IMR-90 (cell line): ENCODE measurements around the gene DPF3. TPM values are rescaled to one million over a fixed set of nuclear protein-coding genes. Genes with fewer than 3 reads are reported as not detected.

ENCODE experiments used
- ATAC-seq: fragments of 200-7000 bp; cut with Tn5 transposase; 2 replicates; pipeline ENCODE4 v1.9.1; 2020; ENCODE audit warnings: low read depth, mild to moderate bottlenecking, moderate library complexity
- BruUV-seq: library from RNA; stranded (reverse); fragments of 400-500 nt; replicated peaks from 2 replicates; lab custom pipeline; 2021; lab: Mats Ljungman, UMichigan
- CTCF ChIA-PET: fragments of 300-600 bp; formaldehyde crosslinking; extraction: SDS; loops from one replicate; lab custom pipeline; 2021; ENCODE audit warnings: antibody characterized with exemption; lab: Yijun Ruan, JAX
- POLR2A ChIA-PET: fragments of 300-600 bp; sonication (Branson Sonifier 250); formaldehyde crosslinking; loops from one replicate; lab custom pipeline; 2022; ENCODE audit warnings: antibody characterized with exemption; ENCODE audit not compliant: unreplicated experiment; lab: Charles Lee
- DNase-seq: peaks from one replicate; pipeline ENCODE4 v3.0.0; 2013
- H2AFZ ChIP-seq: replicated peaks from 2 replicates; pipeline ENCODE3; 2013; ENCODE audit warnings: low read length, mild to moderate bottlenecking; ENCODE audit not compliant: poor library complexity
- H2AK5ac ChIP-seq: 2 replicates; pipeline ENCODE4 v1.6.1; 2013; ENCODE audit warnings: low read depth, low read length, inconsistent platforms
- H2AK9ac ChIP-seq: replicated peaks from 2 replicates; pipeline ENCODE3; 2013; ENCODE audit warnings: mild to moderate bottlenecking, low read depth, low read length, moderate library complexity; ENCODE audit not compliant: poor library complexity
- H2BK120ac ChIP-seq: 2 replicates; pipeline ENCODE4 v1.6.1; 2013; ENCODE audit warnings: low read depth, low read length, inconsistent platforms
- H2BK15ac ChIP-seq: 3 replicates; pipeline ENCODE4 v1.6.1; 2013; ENCODE audit warnings: low read depth, low read length, inconsistent platforms
- H2BK20ac ChIP-seq: 2 replicates; pipeline ENCODE4 v1.6.1; 2013; ENCODE audit warnings: low read depth, mild to moderate bottlenecking, inconsistent platforms, low read length, moderate library complexity
- H2BK5ac ChIP-seq: 2 replicates; pipeline ENCODE4 v1.6.1; 2013; ENCODE audit warnings: mild to moderate bottlenecking, low read depth, low read length, inconsistent platforms; ENCODE audit not compliant: poor library complexity, severe bottlenecking
- H3K14ac ChIP-seq: replicated peaks from 2 replicates; pipeline ENCODE4 v1.6.1; 2013; ENCODE audit warnings: low read depth, low read length, inconsistent platforms
- H3K18ac ChIP-seq: 2 replicates; pipeline ENCODE4 v1.6.1; 2013; ENCODE audit warnings: low read depth, low read length, control low read depth
- H3K23ac ChIP-seq: 2 replicates; pipeline ENCODE4 v1.6.1; 2013; ENCODE audit warnings: low read depth, low read length, inconsistent platforms
- H3K27ac ChIP-seq: 2 replicates; pipeline ENCODE4 v1.5.1; 2013; ENCODE audit warnings: mild to moderate bottlenecking, control low read depth, low read length; ENCODE audit not compliant: insufficient read depth
- H3K27me3 ChIP-seq: 2 replicates; pipeline ENCODE4 v1.6.1; 2013; ENCODE audit warnings: low read length; ENCODE audit not compliant: control insufficient read depth, insufficient read depth
- H3K36me3 ChIP-seq: 2 replicates; pipeline ENCODE4 v1.6.1; 2013; ENCODE audit warnings: low read length, mixed read lengths; ENCODE audit not compliant: control insufficient read depth, insufficient read depth
- H3K4ac ChIP-seq: 2 replicates; pipeline ENCODE4 v1.6.1; 2013; ENCODE audit warnings: low read depth, low read length, inconsistent platforms
- H3K4me1 ChIP-seq: 2 replicates; pipeline ENCODE4 v1.6.1; 2013; ENCODE audit warnings: low read length, mixed read lengths; ENCODE audit not compliant: control insufficient read depth, insufficient read depth
- H3K4me2 ChIP-seq: 2 replicates; pipeline ENCODE4 v1.6.1; 2013; ENCODE audit warnings: low read depth, mild to moderate bottlenecking, control low read depth, low read length, moderate library complexity
- H3K4me3 ChIP-seq: 2 replicates; pipeline ENCODE4 v1.5.1; 2013; ENCODE audit warnings: low read depth, mild to moderate bottlenecking, control low read depth, low read length, moderate library complexity; ENCODE audit not compliant: insufficient read depth
- H3K56ac ChIP-seq: 2 replicates; pipeline ENCODE4 v1.6.1; 2013; ENCODE audit warnings: low read length, inconsistent platforms; ENCODE audit not compliant: insufficient read depth; ENCODE audit errors: extremely low read depth
- H3K79me1 ChIP-seq, 2 experiments: 2 replicates each; pipeline ENCODE4 v1.6.1; 2013; ENCODE audit warnings: low read length in 2 of 2, inconsistent platforms in 1 of 2, low read depth in 1 of 2
- H3K9ac ChIP-seq: 2 replicates; pipeline ENCODE4 v1.6.1; 2013; ENCODE audit warnings: low read depth, low read length, control low read depth
- H3K9me1 ChIP-seq: 2 replicates; pipeline ENCODE4 v1.6.1; 2013; ENCODE audit warnings: low read length, inconsistent platforms; ENCODE audit not compliant: insufficient read depth
- H3K9me3 ChIP-seq: 2 replicates; pipeline ENCODE4 v1.6.1; 2013; ENCODE audit warnings: low read length; ENCODE audit not compliant: control insufficient read depth, insufficient read depth
- H4K20me1 ChIP-seq: 2 replicates; pipeline ENCODE4 v1.6.1; 2013; ENCODE audit warnings: low read length, inconsistent platforms; ENCODE audit not compliant: insufficient read depth
- H4K5ac ChIP-seq: 2 replicates; pipeline ENCODE4 v1.6.1; 2013; ENCODE audit warnings: mild to moderate bottlenecking, low read depth, low read length, control low read depth
- H4K8ac ChIP-seq, 2 experiments: 2 replicates each; pipeline ENCODE4 v1.6.1; 2013; ENCODE audit warnings: low read depth in 2 of 2, low read length in 2 of 2, control low read depth in 1 of 2, inconsistent platforms in 1 of 2
- H4K91ac ChIP-seq: 2 replicates; pipeline ENCODE4 v1.6.1; 2013; ENCODE audit warnings: low read depth, low read length, inconsistent platforms; ENCODE audit not compliant: insufficient read depth
- MAFK ChIP-seq: IDR thresholded peaks from 2 replicates; pipeline ENCODE4 v1.6.1; 2012; ENCODE audit warnings: low read depth, low read length, improper control_type of control experiment
- WGBS, 2 experiments: methylation state at CpG; one replicate each; pipeline versions ENCODE4 v1.1.5 to v1.1.7; 2013; ENCODE audit warnings: missing lambda C conversion rate in 2 of 2; ENCODE audit not compliant: insufficient read length in 1 of 2; ENCODE audit errors: extremely low coverage in 2 of 2; 5-methylcytosine and 5-hydroxymethylcytosine counted together
- dilution Hi-C: fragments of 300-500 bp; cut with HindIII; formaldehyde crosslinking; loops from one replicate; pipeline ENCODE4 v1.14.3; 2018; ENCODE audit warnings: low sequenced_read_pairs; ENCODE audit not compliant: unreplicated experiment
- in situ Hi-C: fragments of 300-500 bp; cut with MboI; formaldehyde crosslinking; loops from 3 replicates; pipeline ENCODE4 v1.14.3; 2019; ENCODE audit warnings: low sequenced_read_pairs, inconsistent platforms, mixed read lengths
- intact Hi-C: fragments of 100-400 bp; cut with micrococcal nuclease; formaldehyde crosslinking; loops from 2 replicates; pipeline ENCODE4 v1.10.0; 2022
- polyA plus RNA-seq, 3 experiments: library from polyadenylated mRNA; depleted of rRNA; stranded (reverse); fragments of >200 nt; gene quantifications; 2 replicates each; pipeline ENCODE4 v1.2.3, GENCODE V29; 2012; ENCODE audit warnings: low replicate concordance in 1 of 3
- total RNA-seq: library from RNA; depleted of rRNA; stranded (reverse); fragments of >200 nt; gene quantifications from 2 replicates; pipeline ENCODE4 v1.2.3, GENCODE V29; 2012
- TF ChIP-seq, protein P1 (sequence below): conservative IDR thresholded peaks from 2 replicates; pipeline ENCODE4 v1.5.1; 2012; ENCODE audit warnings: mild to moderate bottlenecking, low read depth, low read length, improper control_type of control experiment

Gene DPF3
- total and polyA plus RNA-seq, 2 of the 4 experiments (the other 2 are of a cell fraction), result 30.5 to 32.8 TPM

DNA sequence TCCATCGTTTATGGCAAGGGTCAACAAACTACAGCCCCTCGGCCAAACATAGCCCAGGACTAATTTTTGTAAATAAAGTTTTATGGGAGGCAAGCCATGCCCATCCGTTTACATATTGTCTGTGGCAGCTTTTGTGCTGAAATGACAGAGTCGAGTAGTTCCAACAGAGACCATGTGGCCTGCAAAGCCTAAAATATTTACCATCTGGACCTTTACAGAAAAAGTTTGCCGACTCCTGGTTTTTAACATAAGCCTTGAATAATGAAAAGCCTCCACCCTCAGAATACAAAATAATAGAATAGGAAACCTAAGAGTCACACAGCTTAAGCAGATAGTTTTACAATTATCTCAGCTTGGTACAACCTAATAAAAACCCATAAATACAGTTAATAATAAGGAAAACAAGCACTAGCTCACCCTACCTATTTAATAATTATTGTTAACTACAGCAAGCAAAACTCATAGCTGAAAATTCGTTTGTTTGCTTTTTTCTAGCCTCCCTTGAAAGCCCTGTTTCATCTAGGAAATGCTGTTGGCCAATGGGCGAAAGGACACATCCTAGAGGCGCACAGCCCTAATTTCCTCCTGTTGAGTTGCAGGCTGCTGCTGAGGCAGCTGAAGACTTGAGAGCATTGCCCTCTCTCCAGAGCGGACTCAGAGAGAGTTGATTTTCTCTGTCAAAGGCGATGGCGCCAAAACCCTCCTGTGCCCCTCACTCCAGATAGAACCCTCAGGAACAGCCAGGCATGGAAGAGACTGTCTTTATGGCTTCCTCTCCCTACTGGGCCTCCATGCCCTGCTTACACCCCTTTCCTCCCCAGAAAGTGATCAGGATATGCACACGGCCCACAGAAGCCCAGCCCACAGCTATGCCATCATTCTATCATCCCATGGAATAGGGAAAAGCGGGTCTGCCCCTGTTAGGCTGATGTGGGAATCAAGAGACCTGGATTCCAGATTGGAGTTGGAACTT is 107.2 kb downstream of the DPF3 start:
- Histone ChIP-seq H3K36me3 (no peaks in the 10 kb centered on the region), H3K14ac (no peak overlapping the region), H2BK5ac (no peak overlapping the region), H3K27me3 (no peaks in the 10 kb centered on the region), H3K18ac (no peak overlapping the region), H4K20me1 (no peaks in the 10 kb centered on the region), H3K9me3 (no peaks in the 10 kb centered on the region), H4K5ac (no peak overlapping the region), H3K79me1 (peaks cover 27 to 71% of the 10 kb centered on the region in 2 experiments), H3K27ac (no peak overlapping the region), H2BK20ac (no peak overlapping the region), H4K91ac (no peak overlapping the region), H2AK5ac (no peak overlapping the region), H3K4me3 (no peak overlapping the region), H3K4ac (no peak overlapping the region), H2BK15ac (no peak overlapping the region), H3K4me1 (peaks cover 2% of the 10 kb centered on the region; the same call in 1 of the 2 replicates), H3K9ac (no peak overlapping the region), H3K9me1 (peaks cover 5% of the 10 kb centered on the region; the same call in 1 of the 2 replicates), H2AFZ (no peak overlapping the region), H4K8ac (no peak overlapping the region), H2BK120ac (no peak overlapping the region), H3K56ac (no peak overlapping the region), H3K4me2 (no peak overlapping the region), H3K23ac (no peak overlapping the region; the same call in 1 of the 2 replicates), H2AK9ac (no peak overlapping the region)
- no TSS peak for BruUV-seq
- dilution Hi-C loops (no loop called here), in situ Hi-C loops (no loop called here), intact Hi-C loops (no loop called here)
- ChIA-PET POLR2A (no interaction called here), CTCF (no interaction called here)
- ATAC-seq, result no peak
- TF ChIP-seq, protein P1, sequence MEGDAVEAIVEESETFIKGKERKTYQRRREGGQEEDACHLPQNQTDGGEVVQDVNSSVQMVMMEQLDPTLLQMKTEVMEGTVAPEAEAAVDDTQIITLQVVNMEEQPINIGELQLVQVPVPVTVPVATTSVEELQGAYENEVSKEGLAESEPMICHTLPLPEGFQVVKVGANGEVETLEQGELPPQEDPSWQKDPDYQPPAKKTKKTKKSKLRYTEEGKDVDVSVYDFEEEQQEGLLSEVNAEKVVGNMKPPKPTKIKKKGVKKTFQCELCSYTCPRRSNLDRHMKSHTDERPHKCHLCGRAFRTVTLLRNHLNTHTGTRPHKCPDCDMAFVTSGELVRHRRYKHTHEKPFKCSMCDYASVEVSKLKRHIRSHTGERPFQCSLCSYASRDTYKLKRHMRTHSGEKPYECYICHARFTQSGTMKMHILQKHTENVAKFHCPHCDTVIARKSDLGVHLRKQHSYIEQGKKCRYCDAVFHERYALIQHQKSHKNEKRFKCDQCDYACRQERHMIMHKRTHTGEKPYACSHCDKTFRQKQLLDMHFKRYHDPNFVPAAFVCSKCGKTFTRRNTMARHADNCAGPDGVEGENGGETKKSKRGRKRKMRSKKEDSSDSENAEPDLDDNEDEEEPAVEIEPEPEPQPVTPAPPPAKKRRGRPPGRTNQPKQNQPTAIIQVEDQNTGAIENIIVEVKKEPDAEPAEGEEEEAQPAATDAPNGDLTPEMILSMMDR, result no peak
- TF ChIP-seq MAFK, result no peak
- no peak for DNase-seq
- 84% methylated on average over 4 of the region's 13 CpGs; no CpG with 5 or more reads in 1 of the 2 experiments for WGBS, 2 experiments
